GM18502 (cell line): ENCODE data around the gene MTR.
"Not testable (repeated sequence)": the region's sequence is repeated elsewhere in the genome, so short reads cannot be mapped to it uniquely, and the experiment has no call there.

Experiments
- ATAC-seq: cut with Tn5 transposase; IDR thresholded peaks from one replicate; pipeline ENCODE4 v1.9.1; 2021; ENCODE audit warnings: mild to moderate bottlenecking; ENCODE audit not compliant: unreplicated experiment, poor library complexity

Gene MTR

GRCh38 chr1:236829085-236829484 lies 34.0 kb downstream of the MTR start:
- ATAC-seq: no peak

- no peak for ATAC-seq
These were observed 35.0 kb downstream of the MTR start for GRCh38 chr1:236830116-236830515.

GRCh38 chr1:236830560-236830959 lies 35.5 kb downstream of the MTR start:
- ATAC-seq: no peak

GRCh38 chr1:236833575-236833974 lies 38.5 kb downstream of the MTR start:
- ATAC-seq: no peak

- no peak for ATAC-seq
These were observed 39.8 kb downstream of the MTR start for GRCh38 chr1:236834876-236835275.

GRCh38 chr1:236835491-236835890 lies 40.4 kb downstream of the MTR start:
- no peak for ATAC-seq

GRCh38 chr1:236836157-236836556 lies 41.1 kb downstream of the MTR start:
- no peak for ATAC-seq

- ATAC-seq: no peak
These were observed 42.0 kb downstream of the MTR start for GRCh38 chr1:236837115-236837514.

- ATAC-seq: no peak
These were observed 42.8 kb downstream of the MTR start for GRCh38 chr1:236837897-236838296.

- ATAC-seq: no peak
These were observed 46.2 kb downstream of the MTR start for GRCh38 chr1:236841341-236841740.

GRCh38 chr1:236844499-236845271 lies 49.6 kb downstream of the MTR start:
- ATAC-seq: no peak

- no peak for ATAC-seq
These were observed 50.7 kb downstream of the MTR start for GRCh38 chr1:236845830-236846229.

GRCh38 chr1:236848274-236848923 lies 53.3 kb downstream of the MTR start:
- no peak for ATAC-seq

- no peak for ATAC-seq
These were observed 55.2 kb downstream of the MTR start for GRCh38 chr1:236850077-236850979.

- ATAC-seq: no peak
These were observed 56.8 kb downstream of the MTR start for GRCh38 chr1:236851871-236852270.

- ATAC-seq: no peak
These were observed 59.0 kb downstream of the MTR start for GRCh38 chr1:236853921-236854604.

GRCh38 chr1:236854605-236854983 lies 59.5 kb downstream of the MTR start:
- ATAC-seq: no peak

GRCh38 chr1:236856649-236857048 lies 61.6 kb downstream of the MTR start:
- ATAC-seq: not testable (repeated sequence)

GRCh38 chr1:236858165-236858564 lies 63.1 kb downstream of the MTR start:
- no peak for ATAC-seq

GRCh38 chr1:236860101-236860500 lies 65.0 kb downstream of the MTR start:
- no peak for ATAC-seq
